HCEC 1CT (cell line): ENCODE measurements around the gene SUSD3.

Source experiments
- DNase-seq: peaks from one replicate; pipeline ENCODE4 v3.0.0-alpha.2; 2017

Gene SUSD3

GRCh38 chr9:93030642-93031628, 27.6 kb upstream of the SUSD3 start:
- no peak for DNase-seq

GRCh38 chr9:93031629-93032430, 26.7 kb upstream of the SUSD3 start:
- no peak for DNase-seq

- DNase-seq, result no peak
Measured at GRCh38 chr9:93032545-93032944, 26.0 kb upstream of the SUSD3 start.

GRCh38 chr9:93033531-93033930, 25.0 kb upstream of the SUSD3 start:
- DNase-seq, result no peak

GRCh38 chr9:93035106-93035660, 23.3 kb upstream of the SUSD3 start:
- DNase-seq, result no peak

- no peak for DNase-seq
Measured at GRCh38 chr9:93035821-93036351, 22.6 kb upstream of the SUSD3 start.

- no peak for DNase-seq
Measured at GRCh38 chr9:93036887-93037475, 21.5 kb upstream of the SUSD3 start.

- DNase-seq, result no peak
Measured at GRCh38 chr9:93037476-93037971, 21.0 kb upstream of the SUSD3 start.

GRCh38 chr9:93038918-93039317, 19.6 kb upstream of the SUSD3 start:
- no peak for DNase-seq

- DNase-seq, result no peak
Measured at GRCh38 chr9:93039456-93039855, 19.0 kb upstream of the SUSD3 start.

- DNase-seq, result no peak
Measured at GRCh38 chr9:93039976-93040375, 18.5 kb upstream of the SUSD3 start.

- no peak for DNase-seq
Measured at GRCh38 chr9:93040409-93040808, 18.1 kb upstream of the SUSD3 start.

- no peak for DNase-seq
Measured at GRCh38 chr9:93041108-93041802, 17.2 kb upstream of the SUSD3 start.

GRCh38 chr9:93043122-93043521, 15.4 kb upstream of the SUSD3 start:
- no peak for DNase-seq

GRCh38 chr9:93045521-93045920, 13.0 kb upstream of the SUSD3 start:
- DNase-seq, result no peak

- DNase-seq, result no peak
Measured at GRCh38 chr9:93048566-93049448, 9.7 kb upstream of the SUSD3 start.

- DNase-seq, result no peak
Measured at GRCh38 chr9:93049491-93049890, 9.0 kb upstream of the SUSD3 start.

GRCh38 chr9:93050231-93050630, 8.3 kb upstream of the SUSD3 start:
- no peak for DNase-seq

GRCh38 chr9:93051680-93052089, 6.8 kb upstream of the SUSD3 start:
- peak; percentile 19 for DNase-seq

GRCh38 chr9:93052791-93053540, 5.5 kb upstream of the SUSD3 start:
- DNase-seq, result no peak
